GM18526 (cell line): ENCODE results near the gene HAAO.

Experiments used
- POLR2A ChIP-seq: IDR thresholded peaks from 3 replicates; pipeline ENCODE4 v1.6.1; 2011; ENCODE audit not compliant: insufficient read length; ENCODE audit errors: extremely low read depth

HAAO gene

GRCh38 chr2:42824454-42824807 lies 32.0 kb upstream of the HAAO start:
- TF ChIP-seq POLR2A = no peak

- TF ChIP-seq POLR2A = no peak
Observed at GRCh38 chr2:42823744-42824453, 31.5 kb upstream of the HAAO start.

- TF ChIP-seq POLR2A = no peak
Observed at GRCh38 chr2:42819160-42819559, 26.8 kb upstream of the HAAO start.

- no peak for TF ChIP-seq POLR2A
Observed at GRCh38 chr2:42815726-42816125, 23.3 kb upstream of the HAAO start.

GRCh38 chr2:42813763-42814162 lies 21.4 kb upstream of the HAAO start:
- no peak for TF ChIP-seq POLR2A

GRCh38 chr2:42812899-42813479 lies 20.6 kb upstream of the HAAO start:
- TF ChIP-seq POLR2A = no peak

- TF ChIP-seq POLR2A = peak; percentile 28
Observed at GRCh38 chr2:42810971-42811811, 18.8 kb upstream of the HAAO start.

GRCh38 chr2:42810121-42810970 lies 18.0 kb upstream of the HAAO start:
- TF ChIP-seq POLR2A = peak; percentile 81

- no peak for TF ChIP-seq POLR2A
Observed at GRCh38 chr2:42809819-42810120, 17.4 kb upstream of the HAAO start.

- no peak for TF ChIP-seq POLR2A
Observed at GRCh38 chr2:42809131-42809818, 16.9 kb upstream of the HAAO start.

- no peak for TF ChIP-seq POLR2A
Observed at GRCh38 chr2:42808301-42808700, 15.9 kb upstream of the HAAO start.

- TF ChIP-seq POLR2A = no peak
Observed at GRCh38 chr2:42806786-42807185, 14.4 kb upstream of the HAAO start.

GRCh38 chr2:42804891-42805290 lies 12.5 kb upstream of the HAAO start:
- no peak for TF ChIP-seq POLR2A

- TF ChIP-seq POLR2A = no peak
Observed at GRCh38 chr2:42804338-42804737, 12.0 kb upstream of the HAAO start.

- TF ChIP-seq POLR2A = no peak
Observed at GRCh38 chr2:42802150-42802549, 9.8 kb upstream of the HAAO start.
